Type B pancreatic cell (in vitro differentiated cells): ENCODE data around the gene URB1. TPM values are rescaled to one million over a fixed set of nuclear protein-coding genes. Genes with fewer than 3 reads are reported as not detected.

ENCODE experiments used
- DNase-seq: peaks from one replicate; pipeline ENCODE4 v3.0.0; 2021; ENCODE audit warnings: mixed read lengths; ENCODE audit not compliant: unreplicated experiment; ENCODE audit errors: extremely low spot score
- H3K27ac Mint-ChIP-seq: 2 replicates; pipeline ENCODE4 v1.8.0; 2021; ENCODE audit warnings: mild to moderate bottlenecking, mixed read lengths
- H3K27me3 Mint-ChIP-seq: 2 replicates; pipeline ENCODE4 v1.8.0; 2021; ENCODE audit warnings: mixed read lengths
- H3K36me3 Mint-ChIP-seq: 2 replicates; pipeline ENCODE4 v1.8.0; 2021; ENCODE audit warnings: mixed read lengths
- H3K4me1 Mint-ChIP-seq: one replicate; pipeline ENCODE4 v1.8.0; 2021; ENCODE audit warnings: mixed read lengths; ENCODE audit not compliant: unreplicated experiment
- H3K4me3 Mint-ChIP-seq: 2 replicates; pipeline ENCODE4 v1.8.0; 2021; ENCODE audit warnings: mild to moderate bottlenecking, mixed read lengths
- H3K9me3 Mint-ChIP-seq: 2 replicates; pipeline ENCODE4 v1.8.0; 2021; ENCODE audit warnings: mixed read lengths
- CTCF ChIP-seq: fragments of 200-600 bp; sonication (generic); conservative IDR thresholded peaks from 2 replicates; pipeline ENCODE4 v1.5.0; 2021; ENCODE audit warnings: antibody characterized with exemption, mild to moderate bottlenecking
- total RNA-seq: library from RNA; stranded (reverse); gene quantifications from 2 replicates; pipeline ENCODE4 v1.2.1, GENCODE V29; 2021; ENCODE audit warnings: low replicate concordance

Gene URB1
- total RNA-seq, 1 donor from 2014 or later: 19.9 TPM

GRCh38 chr21:32301596-32301995, 91.2 kb downstream of the URB1 start:
- no peaks in the 10 kb centered on the region for H3K27me3 Mint-ChIP-seq
- H3K27ac Mint-ChIP-seq: no peak overlapping the region
- DNase-seq: no peak
- TF ChIP-seq CTCF: no peak
- H3K4me3 Mint-ChIP-seq: no peak overlapping the region
- H3K9me3 Mint-ChIP-seq: no peaks in the 10 kb centered on the region
- H3K36me3 Mint-ChIP-seq: peaks cover 8% of the 10 kb centered on the region
- H3K4me1 Mint-ChIP-seq: peaks cover 8% of the 10 kb centered on the region

- Mint-ChIP-seq H3K4me3 (no peak overlapping the region), H3K9me3 (no peaks in the 10 kb centered on the region), H3K36me3 (peaks cover 7% of the 10 kb centered on the region), H3K4me1 (no peaks in the 10 kb centered on the region), H3K27ac (no peak overlapping the region), H3K27me3 (no peaks in the 10 kb centered on the region)
- no peak for DNase-seq
- TF ChIP-seq CTCF: no peak
Measured at GRCh38 chr21:32300117-32300681, 92.6 kb downstream of the URB1 start.

- DNase-seq: no peak
- peaks cover 7% of the 10 kb centered on the region for H3K36me3 Mint-ChIP-seq
- no peak overlapping the region for H3K4me3 Mint-ChIP-seq
- TF ChIP-seq CTCF: no peak
- no peaks in the 10 kb centered on the region for H3K9me3 Mint-ChIP-seq
- H3K4me1 Mint-ChIP-seq: no peaks in the 10 kb centered on the region
- no peaks in the 10 kb centered on the region for H3K27me3 Mint-ChIP-seq
- H3K27ac Mint-ChIP-seq: no peak overlapping the region
Measured at GRCh38 chr21:32299695-32300094, 93.1 kb downstream of the URB1 start.

GRCh38 chr21:32298658-32299081, 94.1 kb downstream of the URB1 start, which contains the start of gene MRAP:
Gene MRAP, plus strand, starts transcription at chr21:32298855. Its CDS starts 117 bp downstream, at chr21:32298972.
- no peak for DNase-seq
- Mint-ChIP-seq H3K9me3 (no peaks in the 10 kb centered on the region), H3K4me1 (no peaks in the 10 kb centered on the region), H3K27ac (no peak within 1 kb of the TSS), H3K36me3 (peaks cover 7% of the 10 kb centered on the region), H3K4me3 (no peak within 1 kb of the TSS), H3K27me3 (no peaks in the 10 kb centered on the region)
- TF ChIP-seq CTCF: no peak

GRCh38 chr21:32298148-32298559, 94.7 kb downstream of the URB1 start:
- no peak overlapping the region for H3K4me3 Mint-ChIP-seq
- no peaks in the 10 kb centered on the region for H3K27me3 Mint-ChIP-seq
- H3K9me3 Mint-ChIP-seq: no peaks in the 10 kb centered on the region
- no peak for DNase-seq
- H3K36me3 Mint-ChIP-seq: peaks cover 4% of the 10 kb centered on the region
- no peak overlapping the region for H3K27ac Mint-ChIP-seq
- H3K4me1 Mint-ChIP-seq: no peaks in the 10 kb centered on the region
- TF ChIP-seq CTCF: no peak

GRCh38 chr21:32297449-32297848, 95.4 kb downstream of the URB1 start:
- no peak for TF ChIP-seq CTCF
- Mint-ChIP-seq H3K27me3 (no peaks in the 10 kb centered on the region), H3K4me3 (no peak overlapping the region), H3K9me3 (no peaks in the 10 kb centered on the region), H3K27ac (no peak overlapping the region), H3K36me3 (peaks cover 4% of the 10 kb centered on the region), H3K4me1 (no peaks in the 10 kb centered on the region)
- DNase-seq: no peak
